Amniotic epithelial cell (primary cell): ENCODE measurements around the gene RNF8.
A peak's percentile ranks its signal among the peaks of the same experiment; 100 is the strongest.
"Not testable (repeated sequence)": the region's sequence is repeated elsewhere in the genome, so short reads cannot be mapped to it uniquely, and the experiment has no call there.

Experiments
- DNase-seq: peaks from one replicate; pipeline ENCODE4 v3.0.0-alpha.2; 2010; ENCODE audit warnings: low read depth

The RNF8 gene

DNA sequence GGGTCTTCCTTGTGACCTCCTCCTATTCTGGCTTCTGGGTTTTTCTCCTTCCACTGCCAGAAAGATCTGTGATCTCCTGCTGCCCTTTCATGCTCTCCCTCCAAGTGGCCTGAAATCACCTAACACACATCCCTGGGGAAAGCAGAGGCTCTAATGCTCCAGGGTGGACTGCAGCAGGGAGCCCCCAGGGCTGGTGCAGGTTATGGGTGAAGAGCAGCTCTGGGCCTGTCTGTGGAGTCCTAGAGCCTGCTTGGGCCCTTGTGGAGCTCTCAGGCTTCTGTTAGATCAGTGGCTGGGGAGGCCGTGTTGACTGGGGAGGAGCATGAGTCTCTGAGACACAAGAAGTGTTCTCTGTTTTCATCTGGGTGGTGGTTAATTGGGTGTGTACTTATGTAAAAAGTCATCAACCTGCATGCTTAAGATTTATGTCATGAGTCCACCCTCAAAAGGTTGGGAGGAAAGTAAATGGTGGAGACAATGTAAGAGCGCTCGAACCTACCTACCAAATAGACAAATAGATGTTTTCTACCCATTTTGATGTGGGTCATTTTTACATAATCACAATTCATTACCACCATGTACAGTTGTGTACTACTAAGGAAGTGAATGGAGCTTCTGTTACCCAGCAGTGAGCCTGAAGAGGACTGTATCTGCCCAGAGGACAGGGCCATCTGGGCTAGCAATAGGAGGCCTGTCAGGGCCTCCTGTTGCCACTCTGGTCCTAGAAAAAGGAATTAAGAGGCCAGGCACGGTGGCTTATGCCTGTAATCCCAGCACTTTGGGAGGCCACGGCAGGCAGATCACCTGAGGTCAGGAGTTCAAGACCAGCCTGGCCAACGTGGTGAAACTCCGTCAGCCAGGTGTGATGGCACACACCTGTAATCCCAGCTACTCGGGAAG, 32.0 kb upstream of the RNF8 start:
- no peak for DNase-seq

DNA sequence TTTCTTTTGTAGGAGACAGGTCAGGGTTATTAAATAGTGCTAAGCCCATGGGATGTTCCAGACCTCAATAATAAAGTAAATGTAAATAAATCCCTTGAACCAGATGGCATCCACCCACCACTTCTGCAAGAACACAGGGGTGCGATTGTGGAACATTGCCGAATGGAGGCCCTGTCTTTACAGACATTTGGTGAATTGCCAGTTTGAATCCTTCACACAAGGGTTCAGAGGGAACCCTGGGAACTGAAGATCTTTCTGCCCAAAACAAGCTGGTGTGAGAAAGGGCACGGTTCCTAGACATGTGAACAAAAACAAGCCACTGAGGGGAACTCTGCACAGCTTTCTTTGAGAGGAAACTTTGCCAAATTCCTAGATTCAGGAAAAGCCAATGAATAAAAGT, 30.2 kb upstream of the RNF8 start:
- peak; percentile 56 for DNase-seq

DNA sequence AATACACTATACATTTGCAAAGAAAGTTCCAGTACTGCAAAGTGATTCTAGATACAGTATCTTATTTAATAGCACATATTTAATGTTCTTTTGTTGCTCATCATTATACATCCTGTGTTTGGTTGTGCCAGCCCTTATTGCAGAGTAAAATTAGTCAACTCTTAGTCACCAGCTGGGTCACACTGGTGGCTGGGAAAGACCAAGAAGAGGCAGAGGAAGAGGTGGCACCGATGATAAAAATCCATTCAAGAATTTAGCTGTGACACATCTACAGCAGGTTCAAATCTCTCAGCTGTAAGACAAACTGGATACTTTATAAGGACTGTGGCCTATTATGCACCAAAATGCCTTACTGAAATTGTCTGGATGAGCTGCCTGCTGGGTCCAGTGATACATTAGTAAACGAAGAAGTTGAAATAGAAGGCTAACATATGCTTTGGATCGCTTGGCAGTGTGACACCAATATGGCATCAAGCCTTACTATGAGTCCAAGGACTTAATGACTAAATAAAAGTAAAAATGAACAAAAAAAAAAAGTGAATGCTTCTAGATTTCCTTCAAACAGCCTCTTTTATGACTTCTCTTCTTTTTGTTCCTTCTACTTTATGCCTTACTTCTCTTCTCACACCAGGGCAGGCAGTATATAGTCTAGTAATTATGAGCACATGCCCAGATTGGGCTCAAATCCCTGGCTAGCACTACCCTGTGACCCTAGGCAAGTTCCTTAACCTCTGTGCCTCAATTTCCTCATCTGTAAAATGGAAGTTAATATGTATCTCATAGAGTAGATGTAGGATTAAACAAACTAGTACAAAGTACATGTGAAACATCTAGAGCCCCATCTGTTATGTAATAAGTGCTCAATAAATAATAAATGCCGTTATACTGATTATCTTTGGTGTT, 29.4 kb upstream of the RNF8 start:
- peak; percentile 16 for DNase-seq

DNA sequence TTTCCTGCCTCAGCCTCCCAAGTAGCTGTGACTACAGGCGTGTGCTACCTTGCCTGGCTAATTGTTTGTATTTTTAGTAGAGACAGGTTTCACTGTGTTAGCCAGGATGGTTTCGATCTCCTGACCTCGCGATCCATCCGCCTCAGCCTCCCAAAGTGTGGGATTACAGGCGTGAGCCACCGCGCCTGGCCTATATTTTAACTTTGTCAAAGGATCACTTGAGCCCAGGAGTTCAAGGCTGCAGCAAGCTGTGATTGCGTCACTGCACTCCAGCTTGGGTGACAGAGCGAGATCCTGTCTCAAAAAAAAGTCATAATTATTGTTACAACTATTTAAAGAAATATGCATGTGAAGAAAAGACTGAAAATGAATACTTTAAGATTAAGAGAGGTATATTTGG, 23.4 kb upstream of the RNF8 start:
- DNase-seq, result not testable (repeated sequence)

DNA sequence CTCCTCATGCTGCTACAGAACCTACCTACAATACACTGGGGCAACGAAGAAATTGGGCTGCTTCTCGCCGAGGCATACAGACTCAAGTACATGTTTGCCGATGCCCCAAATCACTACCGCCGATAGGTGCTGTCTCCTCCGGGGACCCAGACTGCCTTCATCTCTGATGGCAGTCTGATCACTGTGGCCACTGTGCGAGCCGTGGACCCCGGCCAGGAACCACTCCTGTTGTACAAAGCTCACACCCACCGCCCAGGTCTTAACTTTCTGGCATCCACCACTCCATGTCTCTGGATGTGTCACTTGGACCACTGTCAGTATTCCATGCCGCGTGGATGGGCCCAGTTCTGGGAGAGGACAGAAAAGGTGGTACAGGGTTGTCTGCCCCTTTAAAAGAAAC, 22.7 kb upstream of the RNF8 start:
- DNase-seq, result no peak

DNA sequence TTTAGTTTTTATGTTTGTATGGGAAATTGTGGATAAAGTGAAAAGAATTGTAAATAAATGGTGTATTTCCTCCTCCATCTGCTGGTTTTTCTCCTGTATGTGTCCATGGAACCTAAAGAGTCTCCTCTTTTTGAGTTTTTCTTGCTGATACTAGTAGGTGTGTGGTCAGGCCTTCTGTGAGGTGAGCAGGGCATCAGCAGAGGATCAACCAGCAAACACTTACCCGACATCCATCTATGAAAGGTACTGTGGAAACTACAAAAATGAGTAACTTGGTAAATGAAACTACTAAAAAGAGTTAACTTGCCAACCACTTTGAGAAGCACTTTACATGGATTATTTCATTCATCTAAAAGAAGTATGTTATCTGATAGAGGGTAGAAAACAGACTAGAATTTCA, 20.9 kb upstream of the RNF8 start:
- DNase-seq, result no peak

DNA sequence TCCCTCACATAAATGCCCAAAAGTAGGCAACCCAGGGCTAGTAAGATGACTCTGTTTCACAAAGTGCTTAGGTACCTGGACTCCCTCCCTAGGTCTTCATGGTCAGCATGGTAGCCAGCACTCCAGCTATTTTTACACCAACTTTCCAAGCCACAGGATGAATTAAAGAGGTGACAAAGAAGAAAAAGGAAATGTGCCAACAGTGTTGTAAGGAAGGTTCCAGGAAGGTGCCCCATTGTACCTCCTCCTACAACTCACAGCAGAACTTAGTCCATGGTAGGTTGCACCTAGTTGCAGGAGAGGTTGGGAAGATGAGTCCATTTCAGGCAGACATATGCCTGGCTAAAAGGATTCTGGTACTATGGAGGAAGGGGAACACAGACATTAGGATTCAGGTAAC, 19.7 kb upstream of the RNF8 start:
- DNase-seq, result no peak

DNA sequence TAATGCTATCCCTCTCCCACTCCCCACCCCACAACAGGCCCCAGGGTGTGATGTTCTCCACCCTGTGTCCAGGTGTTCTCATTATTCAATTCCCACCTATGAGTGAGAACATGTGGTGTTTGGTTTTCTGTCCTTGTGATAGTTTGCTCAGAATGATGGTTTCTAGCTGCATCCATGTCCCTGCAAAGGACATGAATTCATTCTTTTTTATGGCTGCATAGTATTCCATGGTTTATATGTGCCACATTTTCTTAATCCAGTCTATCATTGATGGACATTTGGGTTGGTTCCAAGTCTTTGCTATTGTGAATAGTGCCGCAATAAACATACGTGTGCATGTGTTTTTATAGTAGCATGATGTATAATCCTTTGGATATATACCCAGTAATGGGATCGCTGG, 15.5 kb upstream of the RNF8 start:
- DNase-seq, result not testable (repeated sequence)

DNA sequence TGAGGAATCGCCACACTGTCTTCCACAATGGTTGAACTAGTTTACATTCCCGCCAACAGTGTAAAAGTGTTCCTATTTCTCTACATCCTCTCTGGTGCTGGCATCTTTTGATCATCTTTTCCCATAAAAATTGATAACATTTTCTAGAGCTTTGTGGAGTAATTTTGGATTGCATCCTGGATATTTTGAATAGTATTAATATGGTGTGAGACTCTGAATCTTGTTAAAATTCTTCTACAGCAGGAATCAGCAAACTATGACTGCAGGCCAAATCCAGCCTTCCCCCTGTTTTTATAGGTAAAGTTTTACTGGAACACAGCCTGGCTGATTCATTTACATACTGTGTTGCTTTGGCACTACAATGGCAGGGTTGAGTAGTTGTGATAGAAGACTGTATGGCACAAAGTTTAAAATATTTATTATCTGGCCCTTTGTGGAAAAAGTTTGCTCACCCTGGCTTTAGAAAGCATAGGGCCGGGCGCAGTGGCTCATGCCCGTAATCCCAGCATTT, 15.0 kb upstream of the RNF8 start:
- no peak for DNase-seq

DNA sequence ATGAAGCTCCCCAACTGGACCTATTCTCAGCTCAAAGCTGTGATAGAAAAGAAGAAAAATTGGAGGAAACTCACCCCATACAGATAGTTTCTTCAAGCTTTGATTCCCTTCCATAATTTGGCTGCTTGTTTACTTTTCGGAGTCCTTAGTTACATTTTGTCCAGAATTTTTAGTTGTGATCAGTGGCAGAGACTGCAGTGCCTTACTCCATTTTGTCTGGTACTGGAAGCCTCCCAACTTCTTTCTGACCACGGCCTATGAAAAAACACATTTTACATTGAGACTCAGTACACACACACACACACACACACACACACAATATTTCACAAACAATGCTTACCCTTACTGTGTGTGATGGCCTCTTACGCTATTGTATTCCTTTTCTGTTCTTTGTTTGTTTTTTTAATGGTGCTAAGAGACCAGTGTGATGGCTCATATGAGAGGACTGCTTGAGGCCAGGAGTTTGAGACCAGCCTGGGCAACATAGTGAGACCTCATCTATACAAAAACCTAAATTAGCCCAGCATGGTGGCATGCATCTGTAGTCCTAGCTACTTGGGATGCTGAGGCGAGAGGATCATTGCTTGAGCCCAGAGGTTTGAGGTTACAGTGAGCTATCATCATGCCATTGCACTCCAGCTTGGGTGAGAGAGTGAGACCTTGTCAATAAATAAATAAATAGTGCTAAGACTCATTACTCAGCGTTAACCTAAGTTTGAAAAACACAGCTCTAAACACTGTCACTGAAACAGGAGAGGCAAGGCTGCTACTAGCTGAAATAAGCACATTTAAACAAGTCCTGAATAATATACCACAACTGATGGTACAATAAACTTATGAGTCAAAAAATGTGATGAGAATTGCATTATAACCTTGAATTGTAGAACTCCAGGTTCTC, 13.8 kb upstream of the RNF8 start:
- peak; percentile 24 for DNase-seq

DNA sequence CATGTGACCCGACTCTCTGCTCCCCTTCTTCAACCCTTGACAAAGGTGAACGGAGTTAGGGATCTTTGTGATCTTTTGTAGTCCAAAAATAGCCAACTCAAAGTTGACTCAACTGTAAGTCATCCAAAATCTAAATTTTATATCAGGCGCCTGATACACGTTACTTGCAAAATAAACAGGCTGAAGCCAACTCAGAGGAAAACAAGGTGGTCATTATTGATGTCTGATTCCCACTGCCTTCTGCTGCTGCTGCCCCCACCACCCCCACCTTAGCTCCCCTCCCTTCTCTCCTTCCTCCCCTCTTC, 13.2 kb upstream of the RNF8 start:
- no peak for DNase-seq

DNA sequence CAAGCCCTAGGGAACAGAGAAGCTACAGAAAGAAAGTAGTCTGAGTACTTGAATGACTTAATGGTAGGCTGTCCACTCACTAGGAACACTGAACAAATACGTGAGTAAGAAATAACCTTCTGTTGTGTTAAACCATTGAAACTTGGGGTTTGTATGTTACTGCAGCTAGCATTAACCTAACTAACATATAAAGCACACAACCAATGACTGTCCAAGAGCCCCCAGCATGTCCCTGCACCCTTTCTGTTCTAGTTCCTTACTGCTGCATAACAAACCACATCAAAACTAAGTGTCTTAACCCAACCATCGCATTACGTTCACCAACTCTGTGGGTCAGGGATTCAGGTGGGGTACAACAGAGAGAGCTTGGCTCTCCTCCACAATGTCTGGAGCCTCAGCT, 10.5 kb upstream of the RNF8 start:
- no peak for DNase-seq

DNA sequence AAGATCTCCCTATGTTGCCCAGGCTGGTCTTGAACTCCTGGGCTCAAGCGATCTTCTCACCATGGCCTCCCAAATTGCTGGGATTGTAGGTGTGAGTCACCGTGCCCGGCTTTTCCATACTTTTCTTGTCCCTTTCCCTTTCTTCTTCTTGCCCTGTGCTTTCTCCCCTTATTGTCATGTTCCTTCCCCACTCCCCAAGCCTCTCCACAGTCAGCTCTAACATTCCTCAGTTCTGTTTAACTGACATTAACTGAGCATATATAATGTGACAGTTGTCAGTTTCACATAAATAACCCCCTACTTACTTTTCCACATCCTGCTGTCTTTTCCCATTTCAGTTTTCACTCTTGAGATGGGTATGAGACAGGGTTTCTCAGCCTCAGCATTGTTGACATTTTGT, 9.5 kb upstream of the RNF8 start:
- DNase-seq, result no peak

DNA sequence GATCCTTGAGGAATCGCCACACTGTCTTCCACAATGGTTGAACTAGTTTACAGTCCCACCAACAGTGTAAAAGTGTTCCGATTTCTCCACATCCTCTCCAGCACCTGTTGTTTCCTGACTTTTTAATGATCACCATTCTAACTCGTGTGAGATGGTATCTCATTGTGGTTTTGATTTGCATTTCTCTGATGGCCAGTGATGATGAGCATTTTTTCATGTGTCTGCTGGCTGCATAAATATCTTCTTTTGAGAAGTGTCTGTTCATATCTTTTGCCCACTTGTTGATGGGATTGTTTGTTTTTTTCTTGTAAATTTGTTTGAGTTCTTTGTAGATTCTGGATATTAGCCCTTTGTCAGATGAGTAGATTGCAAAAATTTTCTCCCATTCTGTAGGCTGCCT, 8.0 kb upstream of the RNF8 start:
- DNase-seq, result not testable (repeated sequence)

DNA sequence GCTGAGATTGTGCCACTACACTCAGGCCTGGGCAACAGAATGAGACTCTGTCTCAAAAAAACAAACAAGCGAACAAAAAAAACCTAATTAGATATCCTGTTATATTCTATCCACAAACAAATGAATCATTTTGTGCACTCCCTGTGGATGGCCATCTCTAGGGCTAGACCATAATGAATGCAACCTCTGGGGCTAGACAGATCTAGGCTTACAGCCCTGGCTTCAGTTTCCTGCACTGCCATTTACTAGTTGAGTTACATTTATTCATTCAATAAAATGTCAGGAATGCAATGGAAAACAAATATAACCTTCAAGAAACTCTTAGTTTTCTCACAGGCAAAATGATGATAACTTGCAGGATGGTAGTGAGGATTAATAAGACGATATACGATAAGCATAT, 6.6 kb upstream of the RNF8 start:
- DNase-seq, result no peak

DNA sequence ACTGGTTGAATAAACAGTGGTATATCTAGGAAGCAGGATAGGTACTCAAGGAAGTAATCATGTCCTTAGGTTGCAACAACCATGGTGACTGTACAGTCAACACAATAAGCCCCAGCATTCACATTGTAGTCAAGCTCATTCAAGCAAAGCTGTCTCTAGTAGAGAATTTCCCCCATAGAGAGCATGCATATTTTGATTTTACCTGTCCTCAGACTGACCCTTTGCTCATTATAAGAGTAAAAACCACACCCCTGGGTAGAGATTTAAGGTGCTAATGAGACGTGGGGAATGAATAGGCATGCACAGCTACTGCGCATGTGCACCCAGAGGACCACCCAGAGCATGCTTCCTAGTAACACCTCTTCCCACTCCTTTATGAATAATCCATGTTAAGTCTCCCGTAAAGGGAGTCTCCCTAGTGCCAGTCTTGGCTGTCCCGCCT, 6.1 kb upstream of the RNF8 start:
- no peak for DNase-seq

DNA sequence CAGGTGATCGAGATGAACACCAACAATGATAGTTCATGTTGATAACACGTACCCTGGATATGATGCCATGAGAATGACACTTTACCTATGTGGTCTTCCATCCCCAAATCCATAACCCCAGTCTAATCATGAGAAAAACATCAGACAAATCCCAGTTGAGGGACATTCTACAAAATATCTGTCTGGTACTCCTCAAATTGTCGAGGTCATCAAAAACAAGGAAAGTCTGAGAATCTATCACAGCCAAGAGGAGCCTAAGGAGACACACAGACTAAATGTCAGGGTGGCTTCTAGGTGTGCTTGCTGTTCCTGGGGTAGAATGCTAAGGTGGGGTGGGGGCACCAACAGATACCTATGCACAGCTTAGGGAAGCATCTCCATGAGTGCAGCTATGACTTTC, 2.8 kb upstream of the RNF8 start:
- no peak for DNase-seq

DNA sequence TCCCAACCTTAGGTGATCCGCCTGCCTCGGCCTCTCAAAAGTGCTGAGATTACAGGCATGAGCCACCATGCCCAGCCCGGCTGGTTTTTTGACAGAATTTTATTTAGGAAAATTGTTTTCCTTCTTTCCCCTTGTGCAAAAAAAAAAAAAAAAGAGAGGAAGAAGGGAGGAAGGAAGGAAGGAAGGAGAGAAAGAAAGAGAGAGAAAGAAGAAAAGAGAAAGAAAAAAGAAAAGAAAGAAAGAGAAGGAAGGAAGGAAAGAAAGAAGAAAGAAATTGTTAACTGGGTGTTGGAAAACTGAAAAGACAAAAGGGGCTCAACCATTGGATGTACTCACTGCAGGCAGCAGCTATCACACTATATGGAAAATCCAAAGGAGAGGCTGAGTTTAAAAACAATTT, 1.4 kb upstream of the RNF8 start:
- DNase-seq, result no peak

DNA sequence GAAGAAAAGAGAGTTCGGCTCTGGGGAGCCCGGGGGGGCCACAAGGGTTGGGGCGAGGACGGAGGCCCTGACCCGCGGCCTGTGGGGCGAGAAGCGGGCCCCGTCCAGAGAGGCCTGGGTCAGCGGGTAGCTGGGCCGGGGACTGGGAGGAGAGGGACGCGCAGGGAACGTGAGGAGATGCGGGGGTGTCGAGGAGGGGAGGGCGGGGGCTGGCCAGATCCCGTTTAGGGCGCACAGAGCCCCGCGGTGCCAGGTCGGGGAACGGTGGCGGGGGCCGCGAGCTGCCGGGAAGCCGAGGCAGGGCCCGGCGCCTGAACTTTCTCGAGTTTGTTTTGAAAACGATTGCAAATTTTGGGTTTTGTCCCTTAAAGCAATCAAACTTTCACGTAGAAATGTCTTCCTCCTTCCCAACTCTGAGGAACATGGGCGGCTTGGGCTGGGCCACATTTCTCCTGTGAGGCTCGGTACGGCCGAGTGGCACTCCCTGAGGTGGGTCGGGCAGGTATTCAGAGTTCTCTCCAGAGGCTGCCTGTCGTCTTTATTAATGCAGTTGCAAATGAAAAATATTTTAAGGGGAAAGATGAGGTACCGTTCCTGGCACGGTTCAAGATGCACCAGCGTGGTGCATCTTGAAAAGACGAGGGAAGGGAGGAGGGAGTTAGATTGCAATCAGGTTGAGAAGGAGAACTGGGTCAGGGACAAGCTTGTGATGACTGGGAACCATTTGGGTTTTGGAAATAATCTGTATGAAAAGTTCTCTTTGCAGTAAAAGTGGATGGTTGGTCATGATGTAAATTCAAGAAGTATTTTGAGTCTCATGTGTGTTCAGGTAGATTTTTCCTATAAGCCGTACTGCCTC, 972 bp downstream of the RNF8 start:
- no peak for DNase-seq

DNA sequence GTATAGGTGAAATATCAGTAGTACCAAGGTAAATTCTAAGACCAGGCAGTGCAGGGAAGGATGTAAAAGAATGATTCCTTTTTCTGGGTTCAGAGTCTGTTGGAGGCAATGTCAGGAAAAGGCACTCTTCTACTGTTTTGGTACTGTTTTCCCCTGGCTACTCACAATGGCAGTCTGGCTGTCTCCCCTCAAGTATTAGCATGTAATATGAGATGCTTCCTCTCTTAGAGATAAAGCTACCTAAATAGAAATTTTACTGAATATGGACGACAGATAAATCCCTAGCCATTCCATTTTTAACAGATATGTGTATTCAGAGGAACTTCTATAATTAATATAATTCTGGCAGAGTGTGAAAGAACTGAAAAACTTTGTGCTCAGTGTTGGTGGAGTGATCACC, 3.5 kb downstream of the RNF8 start:
- no peak for DNase-seq

DNA sequence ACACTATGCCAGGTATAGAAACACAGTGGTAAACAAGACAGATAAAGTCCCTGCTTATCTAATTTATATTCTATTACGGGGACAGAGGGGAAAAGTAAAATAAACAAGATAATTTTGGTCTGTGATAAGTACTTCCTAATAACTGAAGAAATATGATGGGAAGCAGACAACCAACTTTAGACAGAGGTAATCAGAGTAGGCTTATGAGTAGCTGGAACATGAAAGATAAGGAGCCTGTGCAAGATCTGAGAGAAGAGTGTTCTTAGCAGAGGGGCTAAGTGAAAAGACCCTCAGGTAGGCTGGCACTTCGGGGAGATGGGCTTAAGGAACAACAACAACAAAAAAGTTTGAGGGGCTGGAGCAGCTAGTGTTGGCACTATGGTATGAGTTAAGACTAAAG, 4.1 kb downstream of the RNF8 start:
- no peak for DNase-seq
